HG03196 (cell line): Measurements from ENCODE around the gene KRTAP9-9.
"Not testable (repeated sequence)": the region's sequence is repeated elsewhere in the genome, so short reads cannot be mapped to it uniquely, and the experiment has no call there.

Experiments used
- ATAC-seq: cut with Tn5 transposase; IDR thresholded peaks from one replicate; pipeline ENCODE4 v1.9.1; 2021; ENCODE audit not compliant: unreplicated experiment

KRTAP9-9 gene

DNA sequence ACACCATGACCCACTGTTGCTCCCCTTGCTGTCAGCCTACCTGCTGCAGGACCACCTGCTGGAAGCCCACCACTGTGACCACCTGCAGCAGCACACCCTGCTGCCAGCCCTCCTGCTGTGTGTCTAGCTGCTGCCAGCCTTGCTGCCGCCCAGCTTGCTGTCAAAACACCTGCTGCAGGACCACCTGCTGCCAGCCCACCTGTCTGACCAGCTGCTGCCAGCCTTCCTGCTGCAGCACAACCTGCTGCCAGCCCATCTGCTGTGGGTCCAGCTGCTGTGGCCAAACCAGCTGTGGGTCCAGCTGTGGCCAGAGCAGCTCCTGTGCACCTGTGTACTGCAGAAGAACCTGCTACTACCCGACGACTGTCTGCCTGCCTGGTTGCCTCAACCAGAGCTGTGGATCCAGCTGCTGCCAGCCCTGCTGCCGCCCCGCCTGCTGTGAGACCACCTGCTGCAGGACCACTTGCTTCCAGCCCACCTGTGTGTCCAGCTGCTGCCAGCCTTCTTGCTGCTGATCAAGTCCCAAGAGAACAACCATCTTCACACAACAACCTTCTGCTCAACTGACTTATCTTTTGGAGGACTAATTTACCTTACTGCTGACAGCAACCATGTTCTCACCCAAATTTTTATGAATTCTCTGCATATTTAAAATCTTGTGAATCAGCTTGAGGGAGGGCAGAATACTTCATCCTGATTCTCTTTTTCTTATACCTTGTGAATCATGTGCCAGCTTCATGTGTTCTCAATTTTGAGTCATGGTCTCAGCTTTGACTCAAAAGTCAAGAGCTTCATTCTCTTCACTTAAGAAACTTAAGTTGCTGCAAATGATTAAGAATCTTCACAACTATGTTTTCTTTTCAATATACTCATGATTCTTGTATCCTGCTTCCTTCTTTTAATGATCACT is at the start of gene KRTAP9-9:
KRTAP9-9 (plus strand) TSS at position 4 of the 910 bp plus-strand sequence.
- ATAC-seq, result not testable (repeated sequence)

DNA sequence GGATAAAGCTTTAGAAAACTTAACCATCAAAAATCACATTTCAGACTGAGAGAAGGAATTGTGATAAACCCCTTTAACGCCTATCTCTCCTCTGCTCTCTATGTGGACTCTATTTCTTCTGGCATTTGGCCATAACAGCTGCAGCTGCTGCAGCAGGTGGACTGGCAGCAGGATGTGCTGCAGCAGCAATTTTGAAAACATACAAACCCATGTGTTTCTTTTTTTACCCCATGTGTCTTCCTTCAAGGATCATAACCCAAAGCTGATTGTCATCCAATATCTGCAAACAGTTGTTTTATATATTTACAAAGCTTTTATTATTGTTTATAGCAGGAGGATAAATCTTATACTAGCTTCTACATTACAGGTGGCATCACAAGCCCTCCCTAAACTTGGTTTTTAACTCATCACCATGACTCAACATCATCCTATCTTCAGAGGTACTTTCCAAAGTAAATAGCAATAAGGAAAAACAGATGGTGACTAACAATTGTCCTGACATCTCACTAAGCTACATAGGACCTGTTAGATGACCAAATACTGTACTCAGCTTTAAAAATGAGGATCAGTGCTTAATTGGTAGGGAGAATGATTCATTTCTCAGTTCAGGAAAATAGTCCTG is 43.2 kb upstream of the KRTAP9-9 start:
- ATAC-seq, result no peak

DNA sequence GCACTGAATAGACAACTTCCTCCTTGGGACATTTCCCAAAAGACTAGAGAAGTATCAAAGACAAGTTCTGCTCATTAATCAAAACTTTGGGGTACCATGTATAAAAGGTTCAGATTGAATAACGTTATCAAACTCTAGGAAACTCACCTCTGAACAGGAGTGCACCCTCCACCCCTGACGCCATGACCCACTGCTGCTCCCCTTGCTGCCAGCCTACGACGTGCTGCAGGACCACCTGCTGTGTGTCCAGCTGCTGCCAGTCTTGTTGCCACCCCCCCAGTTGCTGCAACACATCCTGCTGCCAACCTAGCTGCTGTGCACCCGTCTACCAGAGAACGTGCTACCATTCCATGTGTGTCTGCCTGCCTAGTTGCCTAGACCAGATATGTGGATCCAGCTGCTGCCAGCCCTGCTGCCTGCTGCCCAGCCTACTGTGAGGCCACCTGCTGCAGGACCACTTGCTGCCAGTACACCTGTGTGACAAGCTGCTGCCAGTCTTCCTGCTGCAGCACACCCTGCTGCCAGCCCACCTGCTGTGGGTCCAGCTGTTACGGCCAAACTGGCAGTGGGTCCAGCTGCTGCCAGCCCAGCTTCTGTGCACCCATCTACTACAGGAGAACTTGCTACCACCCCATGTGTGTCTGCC is 42.5 kb upstream of the KRTAP9-9 start:
- ATAC-seq, result no peak

DNA sequence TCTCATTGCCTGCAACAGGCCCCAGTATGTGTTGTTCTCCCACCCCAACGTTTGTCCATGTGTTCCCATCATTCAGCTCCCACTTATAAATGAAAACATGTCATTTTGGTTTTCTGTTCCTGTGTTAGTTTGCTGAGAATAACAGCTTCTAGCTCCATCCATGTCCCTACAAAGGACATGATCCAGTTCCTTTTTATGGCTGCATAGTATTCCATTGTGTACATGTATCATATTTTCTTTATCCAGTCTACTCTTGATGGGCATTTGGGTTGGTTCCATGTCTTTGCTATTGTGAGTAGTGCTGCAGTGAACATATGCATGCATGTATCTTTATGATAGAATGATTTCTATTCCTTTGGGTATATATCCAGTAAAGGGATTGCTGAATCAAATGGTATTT is 39.5 kb upstream of the KRTAP9-9 start:
- ATAC-seq, result no peak

DNA sequence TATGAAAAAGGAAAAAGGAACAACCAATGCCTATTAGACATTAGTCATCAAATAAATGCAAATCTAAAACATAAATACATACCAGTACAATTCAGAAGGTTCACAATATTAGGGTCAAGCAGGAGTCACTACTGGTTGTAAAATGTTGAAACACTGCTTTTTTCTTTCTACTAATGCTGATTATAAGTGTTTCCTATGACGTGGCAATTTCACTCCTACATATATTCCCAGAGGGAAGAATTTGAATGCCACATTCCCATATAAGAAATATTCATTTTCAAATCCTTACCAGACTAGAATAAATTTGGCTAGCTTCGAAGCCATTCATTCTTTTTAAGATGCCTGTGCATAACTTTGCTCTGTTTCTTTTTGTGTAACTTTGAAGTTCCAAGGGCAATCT is 31.4 kb upstream of the KRTAP9-9 start:
- ATAC-seq, result no peak

DNA sequence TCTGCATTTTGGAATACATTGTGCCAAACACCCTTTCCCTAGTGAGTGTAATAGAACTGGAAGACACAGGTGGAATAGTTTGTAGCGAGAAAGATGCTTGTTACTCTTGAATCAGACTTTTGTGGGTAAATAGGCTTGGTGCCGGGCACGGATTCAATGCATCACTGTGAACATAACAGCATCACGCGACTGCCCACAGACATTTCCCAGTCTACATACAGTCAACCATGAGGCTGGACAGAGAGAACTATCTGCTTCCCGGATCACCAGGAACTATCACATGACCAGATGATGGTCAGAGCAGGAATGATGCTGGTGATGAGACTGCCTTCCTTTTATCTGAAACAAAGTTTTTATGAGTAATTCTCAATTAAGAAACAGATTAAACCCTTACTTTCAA is 29.1 kb upstream of the KRTAP9-9 start:
- no peak for ATAC-seq

DNA sequence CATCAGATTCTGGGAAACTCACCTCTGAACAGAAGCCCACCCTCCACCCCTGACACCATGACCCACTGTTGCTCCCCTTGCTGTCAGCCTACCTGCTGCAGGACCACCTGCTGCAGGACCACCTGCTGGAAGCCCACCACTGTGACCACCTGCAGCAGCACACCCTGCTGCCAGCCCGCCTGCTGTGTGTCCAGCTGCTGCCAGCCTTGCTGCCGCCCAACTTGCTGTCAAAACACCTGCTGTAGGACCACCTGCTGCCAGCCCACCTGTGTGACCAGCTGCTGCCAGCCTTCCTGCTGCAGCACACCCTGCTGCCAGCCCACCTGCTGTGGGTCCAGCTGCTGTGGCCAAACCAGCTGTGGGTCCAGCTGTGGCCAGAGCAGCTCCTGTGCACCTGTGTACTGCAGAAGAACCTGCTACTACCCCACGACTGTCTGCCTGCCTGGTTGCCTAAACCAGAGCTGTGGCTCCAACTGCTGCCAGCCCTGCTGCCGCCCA is 28.5 kb upstream of the KRTAP9-9 start, which contains the start of gene KRTAP9-2:
KRTAP9-2 (plus strand) TSS at position 51 of the 498 bp plus-strand sequence; CDS start at position 58, 7 bp downstream.
- ATAC-seq, result not testable (repeated sequence)

DNA sequence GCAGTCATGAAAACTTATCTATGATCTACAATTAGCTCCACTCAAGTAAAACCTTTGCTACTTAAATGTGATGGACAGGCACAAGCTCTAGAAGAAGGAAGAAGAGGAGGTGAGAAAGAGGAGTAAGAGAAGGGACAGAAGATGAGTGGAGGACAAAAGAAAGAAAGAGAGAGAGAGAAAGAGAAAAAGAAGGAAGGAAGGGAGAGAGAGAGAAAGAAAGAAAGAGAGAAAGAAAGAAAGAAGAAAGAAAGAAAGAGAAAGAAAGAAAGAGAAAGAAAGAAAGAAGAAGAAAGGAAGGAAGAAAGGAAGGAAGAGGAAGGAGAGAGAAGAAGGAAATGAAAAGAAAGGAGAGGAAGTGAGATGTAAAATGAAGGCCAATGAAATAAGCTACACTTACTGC is 25.1 kb upstream of the KRTAP9-9 start:
- ATAC-seq, result no peak

DNA sequence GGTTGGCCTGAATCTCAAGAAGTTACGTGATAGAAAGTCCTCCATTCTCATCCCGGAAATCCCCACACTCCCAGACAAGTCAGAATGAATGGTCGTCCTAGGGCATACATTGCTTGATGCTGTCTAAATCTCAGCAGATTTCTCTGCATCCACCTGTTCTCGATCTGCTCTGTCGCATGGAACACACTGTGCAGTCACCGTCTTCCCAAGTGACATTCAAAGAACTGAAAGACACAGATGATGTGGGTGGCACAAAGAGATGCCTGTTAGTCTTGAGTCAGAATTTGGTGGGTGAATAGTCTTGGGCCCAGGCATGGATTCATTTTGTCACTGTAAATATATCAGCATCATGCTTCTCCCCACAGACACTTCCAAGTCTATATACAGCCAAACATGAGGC is 23.5 kb upstream of the KRTAP9-9 start:
- ATAC-seq, result no peak

DNA sequence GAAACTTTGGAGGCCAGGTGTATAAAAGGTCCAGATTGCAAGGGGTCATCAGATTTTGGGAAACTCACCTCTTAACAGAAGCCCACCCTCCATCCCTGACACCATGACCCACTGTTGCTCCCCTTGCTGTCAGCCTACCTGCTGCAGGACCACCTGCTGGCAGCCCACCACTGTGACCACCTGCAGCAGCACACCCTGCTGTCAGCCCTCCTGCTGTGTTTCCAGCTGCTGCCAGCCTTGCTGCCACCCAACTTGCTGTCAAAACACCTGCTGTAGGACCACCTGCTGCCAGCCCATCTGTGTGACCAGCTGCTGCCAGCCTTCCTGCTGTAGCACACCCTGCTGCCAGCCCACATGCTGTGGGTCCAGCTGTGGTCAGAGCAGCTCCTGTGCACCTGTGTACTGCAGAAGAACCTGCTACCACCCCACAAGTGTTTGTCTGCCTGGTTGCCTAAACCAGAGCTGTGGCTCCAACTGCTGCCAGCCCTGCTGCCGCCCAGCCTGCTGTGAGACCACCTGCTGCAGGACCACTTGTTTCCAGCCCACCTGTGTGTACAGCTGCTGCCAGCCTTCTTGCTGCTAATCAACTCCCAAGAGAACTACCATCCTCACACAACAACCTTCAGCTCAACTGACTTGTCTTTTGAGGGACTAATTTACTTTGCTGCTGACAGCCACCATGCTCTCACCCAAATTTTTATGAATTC is 22.6 kb upstream of the KRTAP9-9 start, which contains the start of gene KRTAP9-3:
KRTAP9-3 (plus strand) TSS at position 51 of the 707 bp plus-strand sequence; CDS start at position 104, 53 bp downstream.
- ATAC-seq, result not testable (repeated sequence)

DNA sequence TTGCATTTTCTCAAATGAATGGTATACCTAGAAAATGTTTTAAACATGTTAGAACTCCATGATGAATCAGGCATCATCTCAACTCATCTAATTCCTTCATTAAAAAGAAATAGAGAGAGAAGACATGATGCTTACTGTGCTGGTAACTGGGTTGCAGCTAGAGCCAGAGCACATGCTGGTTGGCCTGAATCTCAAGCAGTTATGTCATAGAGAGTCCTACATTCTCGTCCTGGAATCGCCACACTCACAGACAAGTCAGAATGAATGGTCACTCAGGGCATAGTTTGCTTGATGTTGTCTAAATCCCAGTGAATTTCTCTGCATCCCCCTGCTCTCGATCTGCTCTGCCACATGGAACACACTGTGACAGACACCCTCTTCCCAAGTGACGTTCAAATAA is 18.1 kb upstream of the KRTAP9-9 start:
- ATAC-seq, result not testable (repeated sequence)

DNA sequence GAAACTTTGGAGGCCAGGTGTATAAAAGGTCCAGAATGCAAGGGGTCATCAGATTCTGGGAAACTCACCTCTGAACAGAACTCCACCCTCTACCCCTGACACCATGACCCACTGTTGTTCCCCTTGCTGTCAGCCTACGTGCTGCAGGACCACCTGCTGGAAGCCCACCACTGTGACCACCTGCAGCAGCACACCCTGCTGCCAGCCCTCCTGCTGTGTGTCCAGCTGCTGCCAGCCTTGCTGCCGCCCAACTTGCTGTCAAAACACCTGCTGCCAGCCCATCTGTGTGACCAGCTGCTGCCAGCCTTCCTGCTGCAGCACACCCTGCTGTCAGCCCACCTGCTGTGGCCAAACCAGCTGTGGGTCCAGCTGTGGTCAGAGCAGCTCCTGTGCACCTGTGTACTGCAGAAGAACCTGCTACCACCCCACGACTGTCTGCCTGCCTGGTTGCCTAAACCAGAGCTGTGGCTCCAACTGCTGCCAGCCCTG is 17.2 kb upstream of the KRTAP9-9 start, which contains the start of gene KRTAP9-8:
KRTAP9-8 (plus strand) TSS at position 51 of the 489 bp plus-strand sequence; CDS start at position 104, 53 bp downstream.
- ATAC-seq, result not testable (repeated sequence)

DNA sequence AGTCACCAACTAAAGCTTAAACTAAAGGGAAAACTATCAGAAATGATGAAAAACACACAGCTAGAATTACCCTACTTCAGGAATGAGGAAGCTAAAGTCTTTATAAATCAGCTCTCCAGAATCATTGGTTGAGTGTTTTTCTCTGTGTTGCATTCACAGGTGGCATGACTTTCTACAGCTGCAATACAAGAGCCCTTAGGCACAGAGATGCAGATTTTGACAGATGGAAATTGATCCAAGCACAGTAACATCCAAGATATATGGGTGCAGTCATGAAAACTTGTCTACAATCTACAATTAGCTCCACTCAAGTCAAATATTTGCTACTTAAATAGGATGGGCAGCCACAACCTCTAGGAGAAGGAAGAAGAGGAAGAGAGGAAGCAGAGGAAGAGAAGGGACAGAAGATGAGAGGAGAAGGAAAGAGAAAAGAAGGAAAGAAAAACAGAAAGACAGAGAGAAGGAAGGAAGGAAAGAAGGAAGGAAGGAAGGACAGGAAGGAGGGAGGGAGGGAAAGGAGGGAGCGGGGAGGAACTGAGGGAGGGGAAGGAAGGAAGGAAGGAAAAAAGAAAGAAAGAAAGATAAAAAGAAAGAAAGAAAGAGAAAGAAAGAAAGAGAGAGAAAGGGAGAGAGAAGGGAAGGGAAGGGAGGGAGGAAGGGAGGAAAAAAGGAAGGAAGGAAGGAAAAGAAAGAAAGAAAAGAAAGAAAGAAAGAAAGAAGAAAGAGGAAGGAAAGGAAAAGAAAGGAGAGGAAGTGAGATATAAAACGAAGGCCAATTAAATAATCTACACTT is 8.0 kb upstream of the KRTAP9-9 start:
- ATAC-seq, result not testable (repeated sequence)

DNA sequence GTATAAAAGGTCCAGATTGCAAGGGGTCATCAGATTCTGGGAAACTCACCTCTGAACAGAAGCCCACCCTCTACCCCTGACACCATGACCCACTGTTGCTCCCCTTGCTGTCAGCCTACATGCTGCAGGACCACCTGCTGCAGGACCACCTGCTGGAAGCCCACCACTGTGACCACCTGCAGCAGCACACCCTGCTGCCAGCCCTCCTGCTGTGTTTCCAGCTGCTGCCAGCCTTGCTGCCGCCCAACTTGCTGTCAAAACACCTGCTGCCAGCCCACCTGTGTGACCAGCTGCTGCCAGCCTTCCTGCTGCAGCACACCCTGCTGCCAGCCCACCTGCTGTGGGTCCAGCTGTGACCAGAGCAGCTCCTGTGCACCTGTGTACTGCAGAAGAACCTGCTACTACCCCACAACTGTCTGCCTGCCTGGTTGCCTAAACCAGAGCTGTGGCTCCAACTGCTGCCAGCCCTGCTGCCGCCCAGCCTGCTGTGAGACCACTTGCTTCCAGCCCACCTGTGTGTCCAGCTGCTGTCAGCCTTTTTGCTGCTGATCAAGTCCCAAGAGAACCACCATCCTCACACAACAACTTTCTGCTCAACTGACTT is 5.4 kb upstream of the KRTAP9-9 start, which contains the start of gene KRTAP9-4:
KRTAP9-4 (plus strand) TSS at position 51 of the 604 bp plus-strand sequence; CDS start at position 85, 34 bp downstream.
- ATAC-seq, result not testable (repeated sequence)

DNA sequence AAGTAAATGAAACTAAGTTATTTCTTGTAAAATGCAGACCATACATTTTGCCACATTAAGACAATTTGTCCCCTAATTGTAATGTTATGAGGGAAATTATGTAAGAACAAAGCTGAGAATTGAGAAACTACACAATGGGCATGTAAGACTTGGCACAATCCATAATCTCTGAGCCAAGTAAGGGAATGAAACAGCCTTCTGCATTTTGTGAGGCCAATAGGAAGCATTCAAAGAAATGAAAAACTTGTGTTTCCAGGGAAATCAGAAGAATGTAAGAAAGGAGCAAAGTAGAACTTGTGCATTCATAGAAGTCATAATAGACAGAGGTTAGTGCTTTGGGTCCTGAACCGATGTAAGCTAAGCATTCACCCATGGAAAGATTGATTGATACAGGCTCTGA is 3.9 kb upstream of the KRTAP9-9 start:
- no peak for ATAC-seq

DNA sequence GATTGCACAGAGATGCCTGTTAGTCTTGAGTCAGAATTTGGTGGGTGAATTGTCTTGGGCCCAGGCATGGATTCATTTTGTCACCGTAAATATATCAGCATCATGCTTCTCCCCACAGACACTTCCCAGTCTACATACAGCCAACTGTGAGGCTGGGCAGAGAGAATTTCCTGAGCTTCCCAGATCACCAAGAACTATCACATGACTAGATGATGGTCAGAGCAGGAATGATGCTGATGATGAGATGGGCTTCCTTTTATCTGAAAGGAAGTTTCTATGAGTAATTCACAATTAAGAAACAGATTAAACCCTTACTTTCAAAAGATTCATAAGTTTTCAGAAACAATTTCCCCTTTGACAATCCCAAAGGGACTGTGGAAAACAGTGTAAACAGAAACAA is 323 bp upstream of the KRTAP9-9 start:
- ATAC-seq, result no peak

DNA sequence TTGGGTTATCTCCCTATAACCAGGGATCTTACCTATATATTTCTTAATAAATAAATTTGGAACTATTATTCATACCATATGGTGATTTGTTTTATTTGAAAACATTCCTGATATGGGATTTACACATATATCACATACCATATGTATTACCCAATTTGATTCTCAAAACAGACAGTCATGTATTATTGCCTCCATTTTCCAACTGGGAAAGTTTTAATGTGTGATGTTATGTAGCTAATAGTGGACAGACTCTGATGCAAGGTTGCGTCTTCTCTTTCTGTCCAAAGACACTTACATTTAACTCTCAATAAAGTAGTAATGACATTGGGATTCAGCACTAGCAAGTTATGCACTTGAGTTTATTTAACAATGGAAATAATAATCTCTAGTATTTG is 1.1 kb downstream of the KRTAP9-9 start:
- ATAC-seq, result no peak

DNA sequence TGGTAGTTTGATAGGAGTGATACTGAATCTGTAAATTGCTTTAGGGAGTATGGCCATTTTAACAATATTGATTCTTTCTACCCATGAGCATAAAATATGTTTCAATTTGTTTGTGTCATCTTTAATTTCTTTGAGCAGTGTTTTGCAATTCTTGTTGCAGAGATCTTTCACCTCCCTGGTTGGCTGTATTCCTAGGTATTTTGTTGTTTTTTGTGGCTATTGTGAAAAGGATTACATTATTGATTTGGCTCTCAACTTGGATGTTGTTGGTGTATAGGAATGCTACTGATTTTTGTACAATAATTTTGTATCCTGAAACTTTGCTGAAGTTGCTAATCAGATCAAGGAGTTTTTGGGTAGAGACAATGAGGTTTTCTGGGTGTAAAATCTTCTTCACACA is 3.2 kb downstream of the KRTAP9-9 start:
- no peak for ATAC-seq

DNA sequence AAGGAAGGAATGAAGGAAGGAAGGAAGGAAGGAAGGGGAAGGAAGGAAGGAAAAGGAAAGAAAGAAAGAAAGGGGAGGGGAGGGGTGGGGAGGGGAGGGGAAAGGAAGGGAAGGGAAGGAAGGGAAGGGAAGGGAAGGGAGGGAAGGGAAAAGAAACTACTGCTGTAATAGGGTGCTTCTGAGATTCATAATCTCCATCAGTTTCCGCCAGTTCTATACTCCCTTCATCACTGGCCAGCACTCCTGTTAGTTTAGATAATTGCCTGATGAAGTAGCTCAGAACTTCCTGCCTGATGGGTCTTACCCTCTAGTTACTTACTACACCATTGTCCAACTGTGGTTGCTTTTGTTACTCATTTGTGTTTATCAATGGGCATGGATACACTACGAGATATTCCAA is 8.0 kb downstream of the KRTAP9-9 start:
- ATAC-seq, result no peak
